LNCaP clone FGC (cell line): Measurements from ENCODE around the gene ZNF487.
"Not testable (repeated sequence)": the region's sequence is repeated elsewhere in the genome, so short reads cannot be mapped to it uniquely, and the experiment has no call there.

Experiments
- DNase-seq: peaks from one replicate; pipeline ENCODE4 v3.0.0-alpha.2; 2011; ENCODE audit warnings: low read depth
- H3K4me3 ChIP-seq: 2 replicates; pipeline ENCODE4 v1.5.1; 2011; ENCODE audit warnings: mild to moderate bottlenecking, low read depth, low read length, control low read depth
- TF ChIP-seq, protein P1 (sequence below): IDR thresholded peaks from 2 replicates; pipeline ENCODE4 v1.5.1; 2012; ENCODE audit warnings: mild to moderate bottlenecking; ENCODE audit not compliant: control insufficient read depth, insufficient read depth; ENCODE audit errors: extremely low read depth

The ZNF487 gene

DNA sequence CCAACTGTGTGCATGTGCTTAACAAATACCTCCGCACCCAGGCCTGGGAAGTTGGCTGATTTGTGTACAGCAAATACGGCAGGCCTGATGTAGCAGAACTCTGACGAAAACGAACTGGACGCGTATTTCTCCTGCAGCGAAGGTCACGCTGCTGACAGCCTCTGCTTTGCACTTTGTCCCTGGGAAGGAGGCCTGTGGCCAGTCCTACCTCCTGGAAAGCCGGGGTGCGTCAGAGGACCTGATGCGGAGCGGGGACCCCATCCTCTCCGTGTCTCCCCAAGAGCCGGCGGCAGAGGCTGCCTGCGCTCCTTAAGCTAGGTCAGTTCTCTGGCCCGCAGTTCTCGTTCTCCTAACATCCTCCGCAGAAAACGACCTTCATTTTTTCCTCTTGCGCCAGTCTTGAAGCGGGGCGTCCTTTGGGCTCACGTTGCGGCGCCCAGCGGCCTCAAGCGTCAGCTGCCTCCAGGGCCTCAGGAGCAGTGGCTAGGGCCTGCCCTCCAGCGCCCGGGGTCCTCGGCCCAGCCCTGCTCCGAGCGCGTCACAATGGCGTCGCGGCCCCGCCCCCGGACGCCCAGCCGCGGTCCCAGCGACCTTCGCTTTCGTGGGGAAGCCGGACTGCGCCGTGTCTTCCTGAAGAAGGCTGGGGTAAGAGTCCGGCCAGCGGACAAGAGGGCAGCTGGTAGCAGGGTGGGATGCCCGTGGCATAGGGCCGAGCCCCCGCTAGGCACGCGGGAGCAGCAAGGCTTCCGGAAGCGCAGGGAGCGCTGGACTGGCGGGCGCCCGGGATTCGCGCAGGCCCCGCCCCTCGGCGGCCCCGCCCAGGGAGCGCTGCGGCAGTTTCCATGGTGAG is at the start of gene ZNF487:
Gene ZNF487 (plus strand): TSS at position 821 of the 850 bp plus-strand sequence. CDS start 38,703 bp downstream, outside the sequence.
- peak within 1 kb of the TSS; percentile 70 for H3K4me3 ChIP-seq
- TF ChIP-seq, protein P1, sequence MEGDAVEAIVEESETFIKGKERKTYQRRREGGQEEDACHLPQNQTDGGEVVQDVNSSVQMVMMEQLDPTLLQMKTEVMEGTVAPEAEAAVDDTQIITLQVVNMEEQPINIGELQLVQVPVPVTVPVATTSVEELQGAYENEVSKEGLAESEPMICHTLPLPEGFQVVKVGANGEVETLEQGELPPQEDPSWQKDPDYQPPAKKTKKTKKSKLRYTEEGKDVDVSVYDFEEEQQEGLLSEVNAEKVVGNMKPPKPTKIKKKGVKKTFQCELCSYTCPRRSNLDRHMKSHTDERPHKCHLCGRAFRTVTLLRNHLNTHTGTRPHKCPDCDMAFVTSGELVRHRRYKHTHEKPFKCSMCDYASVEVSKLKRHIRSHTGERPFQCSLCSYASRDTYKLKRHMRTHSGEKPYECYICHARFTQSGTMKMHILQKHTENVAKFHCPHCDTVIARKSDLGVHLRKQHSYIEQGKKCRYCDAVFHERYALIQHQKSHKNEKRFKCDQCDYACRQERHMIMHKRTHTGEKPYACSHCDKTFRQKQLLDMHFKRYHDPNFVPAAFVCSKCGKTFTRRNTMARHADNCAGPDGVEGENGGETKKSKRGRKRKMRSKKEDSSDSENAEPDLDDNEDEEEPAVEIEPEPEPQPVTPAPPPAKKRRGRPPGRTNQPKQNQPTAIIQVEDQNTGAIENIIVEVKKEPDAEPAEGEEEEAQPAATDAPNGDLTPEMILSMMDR, result peak; percentile 17
- DNase-seq, result peak; percentile 55

DNA sequence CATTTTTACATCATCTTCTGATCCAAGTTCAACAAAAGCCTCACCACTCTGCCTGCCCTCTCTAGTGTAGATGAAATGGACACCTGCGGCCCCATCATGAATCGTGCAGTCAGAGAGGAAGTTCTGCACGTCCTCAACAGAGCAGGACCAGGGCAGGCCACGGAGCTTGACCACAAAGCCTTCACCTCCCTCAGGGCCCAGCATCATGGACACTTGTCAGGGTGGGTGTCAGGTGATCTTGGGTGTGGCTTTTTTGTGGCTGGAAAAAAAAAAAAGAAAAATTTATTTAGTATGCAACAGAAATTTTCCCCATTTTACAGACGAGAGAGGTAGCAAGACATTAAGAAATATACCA is 49.3 kb upstream of the ZNF487 start:
- no peak overlapping the region for H3K4me3 ChIP-seq
- no peak for DNase-seq
- TF ChIP-seq, protein P1, result no peak

DNA sequence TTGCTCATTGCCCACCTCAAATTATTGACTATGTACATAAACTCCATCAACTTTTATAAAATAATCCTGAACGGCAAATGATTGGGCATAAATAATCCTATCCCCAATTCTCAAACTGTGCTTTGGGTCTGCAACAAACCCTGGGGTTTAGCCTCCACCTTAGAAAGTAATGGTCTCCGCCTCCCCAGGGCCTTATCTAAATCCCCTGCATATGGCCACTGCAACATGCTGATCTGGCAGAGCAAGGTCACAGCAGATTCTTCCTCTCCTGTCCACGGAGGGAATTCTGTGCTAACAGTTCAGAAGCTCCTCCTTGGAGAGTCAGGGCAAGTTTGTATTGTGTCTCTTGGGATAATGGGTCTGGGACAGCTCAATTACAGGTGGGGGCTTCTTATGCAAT is 47.0 kb upstream of the ZNF487 start:
- TF ChIP-seq, protein P1, result no peak
- no peak overlapping the region for H3K4me3 ChIP-seq
- no peak for DNase-seq

DNA sequence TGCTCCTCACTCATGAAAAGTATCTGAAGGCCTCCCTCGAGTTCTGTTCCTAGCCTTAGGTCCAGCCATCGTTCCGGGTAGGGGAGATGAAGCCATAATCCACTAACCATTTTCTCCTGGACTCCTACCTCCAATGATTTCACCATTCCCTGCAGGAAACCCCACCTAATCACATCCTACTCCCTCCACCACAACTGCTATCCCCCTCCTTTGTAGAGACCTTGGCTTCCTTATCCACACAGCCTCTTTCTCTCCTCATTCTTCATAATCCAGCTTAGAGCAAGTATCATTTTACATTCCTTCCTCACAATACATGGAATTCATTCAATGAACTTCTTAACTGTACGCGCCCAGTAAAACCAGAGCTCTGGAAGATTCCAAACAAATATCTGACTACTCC is 46.6 kb upstream of the ZNF487 start:
- no peak overlapping the region for H3K4me3 ChIP-seq
- TF ChIP-seq, protein P1, result no peak
- DNase-seq, result no peak

DNA sequence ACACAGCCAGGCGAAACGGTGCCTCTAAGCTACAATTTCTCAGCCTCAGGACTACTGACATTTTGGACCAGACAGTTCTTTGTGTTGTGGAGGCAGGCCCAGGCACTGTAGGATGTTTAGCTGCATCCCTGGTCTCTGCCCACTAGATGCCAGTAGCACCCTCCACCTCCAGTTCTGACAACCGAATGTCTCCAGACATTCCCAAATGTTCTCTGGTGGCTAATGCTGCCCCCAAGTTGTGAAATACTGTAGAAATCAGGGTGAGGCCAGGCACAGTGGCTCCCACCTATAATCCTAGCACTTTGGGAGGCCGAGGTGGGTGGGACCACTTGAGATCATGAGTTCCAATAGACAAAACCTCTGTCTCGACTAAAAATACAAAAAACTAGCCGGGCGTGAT is 46.2 kb upstream of the ZNF487 start:
- TF ChIP-seq, protein P1, result peak; percentile 49
- no peak for DNase-seq
- H3K4me3 ChIP-seq, result no peak overlapping the region

DNA sequence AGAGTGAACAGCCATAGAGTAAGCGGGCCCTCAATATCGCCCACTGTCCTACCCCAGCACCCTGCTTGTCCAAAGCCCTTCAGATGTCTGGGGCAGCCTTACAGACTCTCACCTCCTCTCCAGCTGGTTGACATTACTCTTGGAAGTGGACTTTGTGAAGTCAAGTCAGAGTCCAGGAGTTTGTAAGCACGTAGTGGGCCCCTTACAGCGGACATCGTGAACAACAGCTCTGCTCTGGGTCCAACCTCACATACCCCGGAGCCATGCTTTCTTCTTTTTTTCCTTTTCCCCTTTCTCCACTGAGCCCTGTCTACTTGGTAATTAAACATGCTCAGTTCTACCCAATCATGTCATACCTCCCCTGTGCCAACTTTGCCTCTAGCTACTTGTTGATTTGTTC is 45.4 kb upstream of the ZNF487 start:
- no peak overlapping the region for H3K4me3 ChIP-seq
- DNase-seq, result no peak
- TF ChIP-seq, protein P1, result no peak

DNA sequence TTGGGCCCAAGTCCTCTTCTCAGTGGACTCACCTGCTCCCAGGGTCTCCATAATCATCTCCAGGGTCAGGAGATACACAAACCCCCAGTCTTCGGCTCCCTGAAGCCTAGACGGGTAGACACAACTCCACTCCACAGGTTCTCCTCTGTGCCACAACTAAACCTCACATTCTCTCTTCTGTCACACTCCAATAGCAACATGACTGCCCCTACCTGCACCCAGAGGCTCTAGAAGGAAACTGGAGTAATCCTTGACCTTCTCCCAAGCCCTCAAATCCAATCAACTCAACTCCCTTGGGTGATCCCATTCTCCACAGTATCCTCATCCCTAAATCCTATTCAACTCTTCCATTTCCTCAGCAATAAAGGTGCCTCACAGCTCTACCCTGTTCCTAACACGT is 44.2 kb upstream of the ZNF487 start:
- TF ChIP-seq, protein P1, result no peak
- H3K4me3 ChIP-seq, result no peak overlapping the region
- DNase-seq, result no peak

DNA sequence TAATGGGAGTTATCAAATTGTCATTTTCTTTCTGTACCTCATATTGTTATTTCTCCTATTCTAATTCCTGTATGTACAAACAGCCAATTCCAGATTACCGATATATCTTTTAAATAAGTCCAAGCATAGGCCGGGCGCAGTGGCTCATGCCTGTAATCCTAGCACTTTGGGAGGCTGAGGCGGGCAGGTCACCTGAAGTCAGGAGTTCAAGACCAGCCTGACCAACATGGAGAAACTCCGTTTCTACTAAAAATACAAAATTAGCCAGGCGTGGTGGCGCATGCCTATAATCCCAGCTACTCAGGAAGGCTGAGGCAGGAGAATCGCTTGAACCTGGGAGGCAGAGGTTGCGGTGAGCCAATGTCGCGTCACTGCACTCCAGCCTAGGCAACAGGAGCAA is 43.7 kb upstream of the ZNF487 start:
- not testable (repeated sequence) for H3K4me3 ChIP-seq, DNase-seq
